Brain pericyte (primary cell): ENCODE data around the gene KLF13.
"Not testable (repeated sequence)": the region's sequence is repeated elsewhere in the genome, so short reads cannot be mapped to it uniquely, and the experiment has no call there.

Source experiments
- DNase-seq: peaks from one replicate; pipeline ENCODE4 v3.0.0-alpha.2; 2012; ENCODE audit warnings: low read depth, low spot score

Gene KLF13

GRCh38 chr15:31345606-31346366 lies 19.2 kb downstream of the KLF13 start:
- DNase-seq = no peak

- DNase-seq = no peak
Observed at GRCh38 chr15:31346367-31347066, 19.9 kb downstream of the KLF13 start.

- no peak for DNase-seq
Observed at GRCh38 chr15:31347067-31347975, 20.7 kb downstream of the KLF13 start.

- no peak for DNase-seq
Observed at GRCh38 chr15:31347981-31348803, 21.6 kb downstream of the KLF13 start.

- DNase-seq = no peak
Observed at GRCh38 chr15:31349233-31350141, 22.9 kb downstream of the KLF13 start.

GRCh38 chr15:31350771-31351170 lies 24.1 kb downstream of the KLF13 start:
- DNase-seq = no peak

- DNase-seq = no peak
Observed at GRCh38 chr15:31352339-31352751, 25.7 kb downstream of the KLF13 start.

GRCh38 chr15:31352911-31353811 lies 26.5 kb downstream of the KLF13 start:
- peak; percentile 82 for DNase-seq

- peak; percentile 36 for DNase-seq
Observed at GRCh38 chr15:31353931-31354330, 27.3 kb downstream of the KLF13 start.

- not testable (repeated sequence) for DNase-seq
Observed at GRCh38 chr15:31356097-31356496, 29.5 kb downstream of the KLF13 start.

GRCh38 chr15:31357148-31357547 lies 30.5 kb downstream of the KLF13 start:
- DNase-seq = no peak

GRCh38 chr15:31358163-31358562 lies 31.5 kb downstream of the KLF13 start:
- no peak for DNase-seq

- no peak for DNase-seq
Observed at GRCh38 chr15:31358957-31359701, 32.5 kb downstream of the KLF13 start.

GRCh38 chr15:31359702-31360111 lies 33.1 kb downstream of the KLF13 start:
- DNase-seq = no peak

GRCh38 chr15:31360158-31360561 lies 33.5 kb downstream of the KLF13 start:
- DNase-seq = no peak

GRCh38 chr15:31360843-31361763 lies 34.5 kb downstream of the KLF13 start:
- DNase-seq = no peak
